Stimulated activated CD8-positive, alpha-beta memory T cell treated with anti-CD3 and anti-CD28 coated beads, Interleukin-4, amount 100 ng/mL, for 48 hours (primary cell): ENCODE results near the gene CHN1.
A peak's percentile ranks its signal among the peaks of the same experiment; 100 is the strongest.

ENCODE experiments used
- DNase-seq: peaks from one replicate; pipeline ENCODE4 v3.0.0-alpha.2; 2020

Gene CHN1

DNA sequence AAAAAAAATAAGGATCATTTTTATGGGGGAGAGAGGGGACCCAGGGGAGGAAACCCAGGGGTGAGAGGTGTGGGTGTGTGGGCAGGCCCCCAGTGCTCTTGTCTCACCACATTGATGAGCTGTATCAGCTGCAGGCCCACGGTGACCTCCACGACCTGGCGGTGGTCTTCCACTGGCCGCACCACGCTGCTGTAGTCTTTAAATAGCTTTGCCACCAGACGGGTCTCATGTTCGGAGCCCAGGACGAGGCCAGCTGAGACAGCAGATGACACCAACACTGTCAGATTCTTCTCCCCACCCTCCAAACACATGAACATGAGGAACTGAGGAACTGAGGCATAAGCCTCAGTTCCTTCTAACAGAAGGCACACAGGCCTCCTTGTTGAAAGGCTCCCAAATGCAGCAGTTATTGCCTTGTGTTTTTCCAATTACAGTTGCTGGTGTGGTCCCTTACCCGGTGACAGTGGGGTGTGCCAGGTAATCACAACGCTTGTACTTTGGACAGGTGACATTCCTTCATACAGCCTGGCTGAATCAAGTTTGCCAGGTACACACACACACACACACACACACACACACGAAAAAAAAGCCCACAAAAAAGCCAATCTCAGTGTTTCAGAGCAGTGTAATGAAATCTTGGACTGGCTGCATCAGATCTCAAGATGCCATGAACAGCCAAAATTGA is 245.7 kb downstream of the CHN1 start:
- no peak for DNase-seq

DNA sequence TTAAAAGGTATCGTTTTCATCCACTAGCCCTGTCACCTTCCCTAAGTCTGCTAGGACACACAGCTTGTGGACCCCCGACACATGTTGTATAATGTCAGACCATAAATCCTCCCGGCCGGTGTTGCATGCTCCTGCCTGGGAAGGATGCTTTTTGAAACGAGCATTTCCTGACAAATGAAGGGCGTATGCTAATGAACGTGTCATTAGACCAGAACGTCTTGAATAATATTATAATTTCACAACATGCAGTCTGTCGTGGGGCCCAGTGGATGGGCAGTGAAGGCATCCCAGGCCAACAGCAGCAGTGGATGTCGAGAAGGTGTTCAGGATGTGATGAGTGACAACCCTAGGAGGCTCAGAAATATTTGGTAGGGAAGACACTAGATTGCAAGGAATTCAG is 248.4 kb downstream of the CHN1 start:
- DNase-seq: no peak

DNA sequence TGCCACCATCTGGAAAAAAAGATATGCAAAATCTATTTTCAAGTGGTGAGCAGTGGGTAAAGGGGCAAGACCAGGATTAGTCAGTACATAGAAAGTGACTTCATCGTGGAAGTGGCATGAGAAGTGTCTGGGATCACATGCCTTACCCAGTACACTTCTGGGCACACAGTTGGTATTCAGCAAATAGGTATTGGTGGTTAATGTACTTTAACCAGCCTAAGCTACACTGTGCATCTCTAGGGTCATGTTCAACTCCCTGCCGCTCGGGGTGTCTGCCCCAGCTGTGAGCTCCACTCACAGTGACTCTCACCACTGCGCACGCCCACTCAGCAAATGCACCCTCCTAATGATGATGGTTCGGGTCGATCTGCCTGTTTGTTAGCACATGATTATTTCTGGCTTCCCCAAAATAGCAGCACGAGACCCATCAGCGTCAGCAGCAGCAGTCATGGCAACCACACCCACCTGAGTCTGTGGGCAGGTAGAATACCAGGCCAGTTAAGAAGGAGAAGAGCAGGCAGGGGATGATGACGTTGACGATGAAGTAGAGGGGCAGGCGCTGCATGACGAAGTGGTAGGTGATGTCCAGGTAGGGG is 252.0 kb downstream of the CHN1 start:
- DNase-seq: no peak

- DNase-seq: peak; percentile 36
Observed at GRCh38 chr2:174752403-174753037, 252.7 kb downstream of the CHN1 start.

DNA sequence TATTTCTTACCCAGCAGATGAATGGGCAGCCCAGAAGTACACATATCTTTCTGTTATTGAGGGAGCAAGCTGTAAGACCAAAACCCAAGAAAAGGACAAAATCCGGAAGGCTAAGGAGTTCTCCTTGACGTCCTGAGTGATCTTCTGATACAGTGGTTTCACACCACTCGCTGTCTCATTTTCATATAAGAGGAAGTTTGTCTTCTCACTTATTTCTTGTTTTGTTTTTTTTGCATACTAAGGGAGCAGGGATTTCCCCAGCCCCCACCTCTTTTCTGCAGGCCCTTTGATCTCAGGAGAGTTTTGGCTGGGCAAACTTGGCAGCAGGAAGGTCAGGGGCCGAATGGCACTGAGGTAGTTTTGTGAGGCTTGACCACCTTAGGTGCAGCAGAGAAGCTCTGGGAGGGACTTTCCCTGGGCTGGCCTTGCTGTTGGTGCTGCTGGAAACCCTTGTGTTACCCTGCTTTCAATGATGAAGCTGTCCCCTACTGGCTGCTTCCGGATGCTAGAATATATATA is 254.2 kb downstream of the CHN1 start:
- DNase-seq: peak; percentile 42

- no peak for DNase-seq
Observed at GRCh38 chr2:174749793-174750192, 255.4 kb downstream of the CHN1 start.

- DNase-seq: peak; percentile 82
Observed at GRCh38 chr2:174748948-174749347, 256.2 kb downstream of the CHN1 start.
